OCI-LY7 (cell line): Measurements from ENCODE around the gene TMEFF1. TPM values are rescaled to one million over a fixed set of nuclear protein-coding genes. Genes with fewer than 3 reads are reported as not detected.
"Not testable (repeated sequence)": the region's sequence is repeated elsewhere in the genome, so short reads cannot be mapped to it uniquely, and the experiment has no call there.

Experiments
- BruUV-seq: library from RNA; stranded (reverse); fragments of 400-500 nt; replicated peaks from 2 replicates; lab custom pipeline; 2021; lab: Mats Ljungman, UMichigan
- CTCF ChIA-PET: fragments of 300-600 bp; sonication (Branson Sonifier 250); formaldehyde crosslinking; loops from one replicate; lab custom pipeline; 2022; ENCODE audit warnings: antibody characterized with exemption; ENCODE audit not compliant: unreplicated experiment; lab: Charles Lee
- POLR2A ChIA-PET: fragments of 300-600 bp; sonication (Branson Sonifier 250); formaldehyde crosslinking; loops from one replicate; lab custom pipeline; 2022; ENCODE audit warnings: antibody characterized with exemption; lab: Charles Lee
- DNase-seq: peaks from one replicate; pipeline ENCODE4 v3.0.0-alpha.2; 2015; ENCODE audit warnings: low spot score
- H2AFZ ChIP-seq: fragments of 200-600 bp; sonication (generic), shearing (Covaris generic); 2 replicates; pipeline ENCODE4 v1.6.1; 2014; ENCODE audit warnings: mild to moderate bottlenecking, antibody characterized with exemption, low read length, moderate library complexity
- H3K27ac ChIP-seq: fragments of 200-600 bp; sonication (generic); 2 replicates; pipeline ENCODE4 v1.5.1; 2014; ENCODE audit warnings: mixed run types, low read depth, mild to moderate bottlenecking, moderate library complexity, low read length, inconsistent platforms; ENCODE audit not compliant: poor library complexity, severe bottlenecking
- H3K36me3 ChIP-seq: fragments of 200-600 bp; sonication (generic); 2 replicates; pipeline ENCODE4 v1.6.1; 2014; ENCODE audit warnings: mild to moderate bottlenecking, antibody characterized with exemption, low read length, moderate library complexity, mixed read lengths; ENCODE audit not compliant: insufficient read depth
- H3K4me1 ChIP-seq: fragments of 200-600 bp; sonication (generic); 2 replicates; pipeline ENCODE4 v1.5.1; 2014; ENCODE audit warnings: mild to moderate bottlenecking, low read length; ENCODE audit not compliant: insufficient read depth, poor library complexity, severe bottlenecking
- H3K4me2 ChIP-seq: fragments of 200-600 bp; sonication (generic); 2 replicates; pipeline ENCODE4 v1.6.1; 2014; ENCODE audit warnings: mild to moderate bottlenecking, low read length
- H3K4me3 ChIP-seq: fragments of 200-600 bp; sonication (generic); 2 replicates; pipeline ENCODE4 v1.5.1; 2014; ENCODE audit warnings: mild to moderate bottlenecking, low read depth, low read length; ENCODE audit not compliant: poor library complexity, severe bottlenecking
- H3K79me2 ChIP-seq: fragments of 200-600 bp; sonication (generic); 2 replicates; pipeline ENCODE4 v1.6.1; 2016; ENCODE audit warnings: low read depth, mild to moderate bottlenecking, low read length, moderate library complexity, mixed read lengths; ENCODE audit not compliant: insufficient read depth
- H3K9me2 ChIP-seq: fragments of 200-600 bp; sonication (generic); 2 replicates; pipeline ENCODE4 v1.6.1; 2016; ENCODE audit warnings: mild to moderate bottlenecking, low read length, mixed read lengths; ENCODE audit not compliant: insufficient read depth
- H3K9me3 ChIP-seq: fragments of 200-600 bp; sonication (generic); 2 replicates; pipeline ENCODE4 v1.6.1; 2014; ENCODE audit warnings: mild to moderate bottlenecking, mixed run types, low read length, mixed read lengths
- H4K20me1 ChIP-seq: fragments of 200-600 bp; sonication (generic); 2 replicates; pipeline ENCODE4 v1.6.1; 2014; ENCODE audit warnings: mild to moderate bottlenecking, antibody characterized with exemption, low read length, moderate library complexity, mixed read lengths; ENCODE audit not compliant: insufficient read depth
- EZH2phosphoT487 ChIP-seq: fragments of 200-600 bp; sonication (generic); IDR thresholded peaks from 2 replicates; pipeline ENCODE4 v1.6.1; 2018; ENCODE audit warnings: low read depth, borderline replicate concordance, mild to moderate bottlenecking, mixed run types, antibody characterized with exemption, low read length, moderate library complexity, mixed read lengths
- intact Hi-C: fragments of 100-400 bp; cut with micrococcal nuclease; formaldehyde crosslinking; loops from one replicate; pipeline ENCODE4 v1.10.0; 2022; ENCODE audit not compliant: unreplicated experiment
- total RNA-seq, 2 experiments: library from RNA; depleted of rRNA in 1 of 2; stranded (reverse); fragments of >200 nt in 1 of 2; shearing (Covaris generic) in 1 of 2; gene quantifications; 2 replicates each; pipeline ENCODE4 v1.2.3, GENCODE V29; 2014 to 2022
- TF ChIP-seq, protein P1 (sequence below): fragments of 200-600 bp; sonication (generic); conservative IDR thresholded peaks from 2 replicates; pipeline ENCODE4 v1.5.1; 2014; ENCODE audit warnings: mild to moderate bottlenecking, antibody characterized with exemption, low read length, moderate library complexity, mixed read lengths

The TMEFF1 gene
- total RNA-seq, 2 experiments from 2014 or later, result 3.6 to 4.7 TPM

- TF ChIP-seq, protein P1, sequence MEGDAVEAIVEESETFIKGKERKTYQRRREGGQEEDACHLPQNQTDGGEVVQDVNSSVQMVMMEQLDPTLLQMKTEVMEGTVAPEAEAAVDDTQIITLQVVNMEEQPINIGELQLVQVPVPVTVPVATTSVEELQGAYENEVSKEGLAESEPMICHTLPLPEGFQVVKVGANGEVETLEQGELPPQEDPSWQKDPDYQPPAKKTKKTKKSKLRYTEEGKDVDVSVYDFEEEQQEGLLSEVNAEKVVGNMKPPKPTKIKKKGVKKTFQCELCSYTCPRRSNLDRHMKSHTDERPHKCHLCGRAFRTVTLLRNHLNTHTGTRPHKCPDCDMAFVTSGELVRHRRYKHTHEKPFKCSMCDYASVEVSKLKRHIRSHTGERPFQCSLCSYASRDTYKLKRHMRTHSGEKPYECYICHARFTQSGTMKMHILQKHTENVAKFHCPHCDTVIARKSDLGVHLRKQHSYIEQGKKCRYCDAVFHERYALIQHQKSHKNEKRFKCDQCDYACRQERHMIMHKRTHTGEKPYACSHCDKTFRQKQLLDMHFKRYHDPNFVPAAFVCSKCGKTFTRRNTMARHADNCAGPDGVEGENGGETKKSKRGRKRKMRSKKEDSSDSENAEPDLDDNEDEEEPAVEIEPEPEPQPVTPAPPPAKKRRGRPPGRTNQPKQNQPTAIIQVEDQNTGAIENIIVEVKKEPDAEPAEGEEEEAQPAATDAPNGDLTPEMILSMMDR, result no peak
- no peak for TF ChIP-seq EZH2phosphoT487
- H2AFZ ChIP-seq, result no peak overlapping the region
- intact Hi-C loops, result loop anchor here (10.0 kb wide), 1 partner anchor 158 kb away; no protein-coding TSS in a partner anchor
- no TSS peak for BruUV-seq
- no peak overlapping the region for H3K4me3 ChIP-seq
- no peak overlapping the region for H3K27ac ChIP-seq
- H3K4me2 ChIP-seq, result no peak overlapping the region
- no peaks in the 10 kb centered on the region for H3K4me1 ChIP-seq
- POLR2A ChIA-PET, result interaction anchor here (1.5 kb wide), 1 partner anchor 9 kb away, joined by 4 read pairs; the partner anchor contains the start of gene MSANTD3
- no peaks in the 10 kb centered on the region for H4K20me1 ChIP-seq
- no peaks in the 10 kb centered on the region for H3K9me3 ChIP-seq
- no peaks in the 10 kb centered on the region for H3K36me3 ChIP-seq
- CTCF ChIA-PET, result no interaction called here
- DNase-seq, result no peak
- H3K9me2 ChIP-seq, result no peaks in the 10 kb centered on the region
- H3K79me2 ChIP-seq, result no peaks in the 10 kb centered on the region
Measured at GRCh38 chr9:100436571-100436970, 36.4 kb upstream of the TMEFF1 start.

GRCh38 chr9:100437860-100438805, 34.8 kb upstream of the TMEFF1 start:
- DNase-seq, result peak; percentile 76
- H4K20me1 ChIP-seq, result no peaks in the 10 kb centered on the region
- BruUV-seq, result no TSS peak
- ChIA-PET POLR2A (interaction anchor here (0.6 to 1.6 kb wide), 3 partner anchors 11 to 1264 kb away, joined by 3 to 4 read pairs (median 4); partner anchors contain the start of gene MSANTD3), CTCF (no interaction called here)
- H3K36me3 ChIP-seq, result peaks cover 8% of the 10 kb centered on the region; the same call in 1 of the 2 replicates
- intact Hi-C loops, result loop anchor here (10.0 kb wide), 1 partner anchor 157 kb away; no protein-coding TSS in a partner anchor
- no peaks in the 10 kb centered on the region for H3K79me2 ChIP-seq
- no peaks in the 10 kb centered on the region for H3K9me3 ChIP-seq
- H2AFZ ChIP-seq, result no peak overlapping the region
- no peak overlapping the region for H3K4me2 ChIP-seq
- H3K4me1 ChIP-seq, result no peaks in the 10 kb centered on the region
- TF ChIP-seq, protein P1, result peak; percentile 97
- no peak for TF ChIP-seq EZH2phosphoT487
- H3K4me3 ChIP-seq, result no peak overlapping the region
- no peaks in the 10 kb centered on the region for H3K9me2 ChIP-seq
- H3K27ac ChIP-seq, result no peak overlapping the region

- H3K4me1 ChIP-seq, result no peaks in the 10 kb centered on the region
- no peak overlapping the region for H2AFZ ChIP-seq
- no TSS peak for BruUV-seq
- H3K4me3 ChIP-seq, result no peak overlapping the region
- TF ChIP-seq, protein P1, result no peak
- TF ChIP-seq EZH2phosphoT487, result no peak
- no peak for DNase-seq
- ChIA-PET CTCF (no interaction called here), POLR2A (no interaction called here)
- H3K4me2 ChIP-seq, result no peak overlapping the region
- peaks cover 25% of the 10 kb centered on the region; the same call in 1 of the 2 replicates for H3K36me3 ChIP-seq
- no peaks in the 10 kb centered on the region for H3K9me2 ChIP-seq
- intact Hi-C loops, result no loop called here
- no peaks in the 10 kb centered on the region for H3K9me3 ChIP-seq
- no peaks in the 10 kb centered on the region for H4K20me1 ChIP-seq
- H3K79me2 ChIP-seq, result no peaks in the 10 kb centered on the region
- no peak overlapping the region for H3K27ac ChIP-seq
Measured at GRCh38 chr9:100440071-100440470, 32.9 kb upstream of the TMEFF1 start.

GRCh38 chr9:100440487-100440886, 32.5 kb upstream of the TMEFF1 start:
- H3K9me3 ChIP-seq, H3K9me2 ChIP-seq, BruUV-seq, DNase-seq, H3K4me1 ChIP-seq, H2AFZ ChIP-seq, intact Hi-C loops, H3K27ac ChIP-seq, H3K79me2 ChIP-seq, CTCF ChIA-PET, H3K4me2 ChIP-seq, H3K4me3 ChIP-seq, H4K20me1 ChIP-seq: not testable (repeated sequence)
- peaks cover 27% of the 10 kb centered on the region; the same call in 1 of the 2 replicates for H3K36me3 ChIP-seq
- POLR2A ChIA-PET, result interaction anchor here (0.7 kb wide), 1 partner anchor 1008 kb away, joined by 6 read pairs; no protein-coding TSS in a partner anchor
